Measurements from ENCODE around the gene UBE2I.
A peak's percentile ranks its signal among the peaks of the same experiment; 100 is the strongest.

UBE2I gene

DNA sequence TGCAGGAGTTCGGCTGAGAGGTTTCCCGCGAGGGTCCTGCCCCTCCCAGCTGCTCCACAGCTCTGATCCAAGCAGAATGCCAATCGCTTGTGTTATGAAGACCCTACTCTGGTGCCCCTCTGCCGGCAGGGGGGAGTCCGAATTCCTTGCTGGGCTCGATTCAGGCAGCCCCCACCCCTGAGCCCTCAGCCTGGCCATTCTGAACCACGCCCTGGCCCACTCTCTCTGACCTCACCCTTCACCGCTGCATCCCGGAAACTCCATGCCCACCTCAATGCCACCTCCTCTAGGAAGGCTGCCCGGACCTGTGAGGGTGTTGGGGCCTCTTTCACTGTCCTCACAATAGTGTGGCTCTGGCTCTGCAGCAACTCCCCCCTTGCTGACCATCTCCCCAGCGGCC lies 7.9 kb upstream of the UBE2I start:
- no peaks in the 10 kb centered on the region for H3K9me3 ChIP-seq (ENCODE audit: control insufficient read depth in 2 of 2, low read length in 2 of 2)
- H3K27ac ChIP-seq (ENCODE audit: low read depth in 2 of 2, low read length in 2 of 2): no peak overlapping the region
- H3K4me1 ChIP-seq (ENCODE audit: control insufficient read depth in 2 of 2, insufficient read depth in 2 of 2, low read length in 2 of 2): peaks cover 17 to 20% of the 10 kb centered on the region in 2 donors
- peaks cover 0 to 16% of the 10 kb centered on the region in 2 donors for H3K27me3 ChIP-seq (ENCODE audit: control insufficient read depth in 2 of 2, insufficient read depth in 2 of 2, low read length in 2 of 2)
- H3K9ac ChIP-seq (ENCODE audit: low read depth in 1 of 2, low read length in 2 of 2): no peak overlapping the region
- H3K36me3 ChIP-seq (ENCODE audit: control insufficient read depth in 2 of 2, insufficient read depth in 2 of 2, low read length in 2 of 2): no peaks in the 10 kb centered on the region
- H3K4me3 ChIP-seq (ENCODE audit: low read length in 2 of 2): no peak overlapping the region

DNA sequence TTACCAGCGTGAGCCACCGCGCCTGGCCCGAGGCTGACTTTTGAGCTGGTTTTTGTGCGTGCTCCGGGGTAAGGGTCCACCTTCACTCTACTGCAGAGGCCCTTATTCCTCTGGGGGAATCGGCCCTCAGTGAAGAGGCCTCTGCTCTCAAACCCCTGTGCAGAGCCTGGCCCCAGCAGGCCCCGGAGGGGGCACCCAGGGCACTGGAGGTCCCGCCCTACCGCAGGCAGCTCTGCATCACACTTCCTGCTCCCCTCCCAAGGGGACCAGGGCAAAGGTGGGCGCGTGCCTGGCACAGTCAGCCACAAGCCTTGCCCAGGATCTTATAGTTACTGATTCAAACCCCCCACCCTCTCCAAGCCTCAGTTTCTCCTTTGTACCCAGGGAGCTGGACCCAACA lies 3.6 kb upstream of the UBE2I start:
- H3K27ac ChIP-seq (ENCODE audit: low read depth in 2 of 2, low read length in 2 of 2): no peak overlapping the region
- no peak overlapping the region for H3K9ac ChIP-seq (ENCODE audit: low read depth in 1 of 2, low read length in 2 of 2)
- peaks cover 18 to 19% of the 10 kb centered on the region in 2 donors for H3K4me1 ChIP-seq (ENCODE audit: control insufficient read depth in 2 of 2, insufficient read depth in 2 of 2, low read length in 2 of 2)
- no peaks in the 10 kb centered on the region for H3K27me3 ChIP-seq (ENCODE audit: control insufficient read depth in 2 of 2, insufficient read depth in 2 of 2, low read length in 2 of 2)
- no peak overlapping the region for H3K4me3 ChIP-seq (ENCODE audit: low read length in 2 of 2)
- H3K36me3 ChIP-seq (ENCODE audit: control insufficient read depth in 2 of 2, insufficient read depth in 2 of 2, low read length in 2 of 2): no peaks in the 10 kb centered on the region
- H3K9me3 ChIP-seq (ENCODE audit: control insufficient read depth in 2 of 2, low read length in 2 of 2): no peaks in the 10 kb centered on the region

- Histone ChIP-seq H3K27me3 (ENCODE audit: control insufficient read depth in 2 of 2, insufficient read depth in 2 of 2, low read length in 2 of 2) (no peaks in the 10 kb centered on the region), H3K9ac (ENCODE audit: low read depth in 1 of 2, low read length in 2 of 2) (no peak overlapping the region), H3K36me3 (ENCODE audit: control insufficient read depth in 2 of 2, insufficient read depth in 2 of 2, low read length in 2 of 2) (no peaks in the 10 kb centered on the region), H3K9me3 (ENCODE audit: control insufficient read depth in 2 of 2, low read length in 2 of 2) (no peaks in the 10 kb centered on the region), H3K4me1 (ENCODE audit: control insufficient read depth in 2 of 2, insufficient read depth in 2 of 2, low read length in 2 of 2) (peaks cover 19% of the 10 kb centered on the region in 2 donors), H3K4me3 (ENCODE audit: low read length in 2 of 2) (no peak overlapping the region), H3K27ac (ENCODE audit: low read depth in 2 of 2, low read length in 2 of 2) (no peak overlapping the region)
Measured at GRCh38 chr16:1306334-1306733, 3.1 kb upstream of the UBE2I start.

GRCh38 chr16:1308036-1308976 lies 1.1 kb upstream of the UBE2I start:
- peak overlapping the region; percentile 50 to 67 for H3K4me3 ChIP-seq (ENCODE audit: low read length in 2 of 2)
- no peaks in the 10 kb centered on the region for H3K9me3 ChIP-seq (ENCODE audit: control insufficient read depth in 2 of 2, low read length in 2 of 2)
- peak overlapping the region; percentile 93 to 97 for H3K27ac ChIP-seq (ENCODE audit: low read depth in 2 of 2, low read length in 2 of 2)
- H3K4me1 ChIP-seq (ENCODE audit: control insufficient read depth in 2 of 2, insufficient read depth in 2 of 2, low read length in 2 of 2): peaks cover 28 to 30% of the 10 kb centered on the region in 2 donors
- H3K36me3 ChIP-seq (ENCODE audit: control insufficient read depth in 2 of 2, insufficient read depth in 2 of 2, low read length in 2 of 2): peaks cover 0 to 6% of the 10 kb centered on the region in 2 donors
- peak overlapping the region in 1 of 2 donors; percentile 88 for H3K9ac ChIP-seq (ENCODE audit: low read depth in 1 of 2, low read length in 2 of 2)
- H3K27me3 ChIP-seq (ENCODE audit: control insufficient read depth in 2 of 2, insufficient read depth in 2 of 2, low read length in 2 of 2): no peaks in the 10 kb centered on the region

- Histone ChIP-seq H3K36me3 (ENCODE audit: control insufficient read depth in 2 of 2, insufficient read depth in 2 of 2, low read length in 2 of 2) (peaks cover 10 to 21% of the 10 kb centered on the region in 2 donors), H3K4me1 (ENCODE audit: control insufficient read depth in 2 of 2, insufficient read depth in 2 of 2, low read length in 2 of 2) (peaks cover 23 to 27% of the 10 kb centered on the region in 2 donors), H3K27me3 (ENCODE audit: control insufficient read depth in 2 of 2, insufficient read depth in 2 of 2, low read length in 2 of 2) (no peaks in the 10 kb centered on the region), H3K4me3 (ENCODE audit: low read length in 2 of 2) (peak overlapping the region; percentile 65 to 91), H3K9ac (ENCODE audit: low read depth in 1 of 2, low read length in 2 of 2) (peak overlapping the region; percentile 61 to 73), H3K27ac (ENCODE audit: low read depth in 2 of 2, low read length in 2 of 2) (peak overlapping the region; percentile 38 to 40), H3K9me3 (ENCODE audit: control insufficient read depth in 2 of 2, low read length in 2 of 2) (no peaks in the 10 kb centered on the region)
Measured at GRCh38 chr16:1309888-1310831, 724 bp downstream of the UBE2I start.

DNA sequence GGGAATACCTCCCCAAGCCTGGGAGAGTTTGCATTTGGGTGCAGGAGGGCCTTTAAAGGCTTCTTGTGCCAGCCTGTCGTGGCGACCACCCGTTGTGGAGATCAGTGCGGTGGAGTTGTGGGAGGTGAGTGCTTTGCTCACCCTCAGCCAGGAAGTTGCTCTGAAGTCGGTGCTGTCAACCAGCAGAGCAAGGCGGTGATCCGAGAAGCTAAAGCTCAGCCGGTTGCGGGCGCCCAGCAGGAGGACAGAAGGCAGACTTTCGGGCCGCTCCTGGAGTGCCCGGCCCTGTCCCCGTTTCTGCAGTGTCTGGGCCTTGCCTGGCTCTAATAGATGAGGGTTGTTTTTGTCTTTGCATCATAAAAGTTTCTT lies 1.4 kb downstream of the UBE2I start:
- Histone ChIP-seq H3K36me3 (ENCODE audit: control insufficient read depth in 2 of 2, insufficient read depth in 2 of 2, low read length in 2 of 2) (peaks cover 16 to 27% of the 10 kb centered on the region in 2 donors), H3K4me3 (ENCODE audit: low read length in 2 of 2) (peak overlapping the region; percentile 65 to 91), H3K4me1 (ENCODE audit: control insufficient read depth in 2 of 2, insufficient read depth in 2 of 2, low read length in 2 of 2) (peaks cover 23 to 27% of the 10 kb centered on the region in 2 donors), H3K9ac (ENCODE audit: low read depth in 1 of 2, low read length in 2 of 2) (peak overlapping the region; percentile 61 to 73), H3K27me3 (ENCODE audit: control insufficient read depth in 2 of 2, insufficient read depth in 2 of 2, low read length in 2 of 2) (no peaks in the 10 kb centered on the region), H3K27ac (ENCODE audit: low read depth in 2 of 2, low read length in 2 of 2) (peak overlapping the region in 1 of 2 donors; percentile 40), H3K9me3 (ENCODE audit: control insufficient read depth in 2 of 2, low read length in 2 of 2) (no peaks in the 10 kb centered on the region)

- H3K36me3 ChIP-seq (ENCODE audit: control insufficient read depth in 2 of 2, insufficient read depth in 2 of 2, low read length in 2 of 2): peaks cover 21 to 32% of the 10 kb centered on the region in 2 donors
- peak overlapping the region; percentile 61 to 73 for H3K9ac ChIP-seq (ENCODE audit: low read depth in 1 of 2, low read length in 2 of 2)
- peaks cover 23 to 27% of the 10 kb centered on the region in 2 donors for H3K4me1 ChIP-seq (ENCODE audit: control insufficient read depth in 2 of 2, insufficient read depth in 2 of 2, low read length in 2 of 2)
- peak overlapping the region; percentile 65 to 91 for H3K4me3 ChIP-seq (ENCODE audit: low read length in 2 of 2)
- no peaks in the 10 kb centered on the region for H3K27me3 ChIP-seq (ENCODE audit: control insufficient read depth in 2 of 2, insufficient read depth in 2 of 2, low read length in 2 of 2)
- H3K27ac ChIP-seq (ENCODE audit: low read depth in 2 of 2, low read length in 2 of 2): no peak overlapping the region
- H3K9me3 ChIP-seq (ENCODE audit: control insufficient read depth in 2 of 2, low read length in 2 of 2): no peaks in the 10 kb centered on the region
Measured at GRCh38 chr16:1311212-1311737, 1.8 kb downstream of the UBE2I start.

DNA sequence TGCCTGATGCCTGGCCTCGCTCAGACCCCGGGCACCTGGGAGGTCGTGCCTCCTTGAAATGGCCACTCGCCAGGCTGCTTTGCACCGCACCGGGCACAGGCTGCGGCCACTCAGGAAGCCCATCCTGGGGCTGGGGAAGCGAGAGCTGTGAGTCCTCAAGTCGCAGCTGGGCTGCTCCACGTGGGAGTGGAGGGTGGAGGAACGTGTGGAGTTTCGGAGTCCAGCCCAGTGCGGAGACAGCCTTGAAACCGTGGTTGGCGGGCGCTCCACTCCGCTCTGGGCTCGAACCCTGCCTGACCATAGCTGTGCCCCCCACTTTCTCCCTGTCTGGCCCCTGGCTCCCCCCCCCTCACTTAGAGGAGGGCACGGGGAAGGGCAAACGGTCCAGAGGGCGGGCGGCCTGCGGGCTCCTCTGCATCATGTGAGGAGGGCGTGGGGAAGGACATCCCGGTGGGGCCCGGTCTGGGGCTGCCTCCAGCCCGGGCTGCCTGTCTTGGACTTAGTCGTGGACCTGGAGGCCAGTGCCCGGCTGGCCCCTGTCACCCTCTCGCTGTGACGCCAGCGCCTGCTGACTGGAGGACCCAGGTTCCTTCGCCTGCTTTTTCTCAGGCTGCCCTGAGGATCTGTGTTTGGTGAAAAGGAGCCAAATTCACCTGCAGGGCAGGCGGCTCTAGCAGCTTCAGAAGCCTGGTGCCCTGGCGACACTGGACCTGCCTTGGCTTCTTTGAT lies 2.5 kb downstream of the UBE2I start:
- H3K4me3 ChIP-seq (ENCODE audit: low read length in 2 of 2): peak overlapping the region; percentile 65 to 91
- H3K27me3 ChIP-seq (ENCODE audit: control insufficient read depth in 2 of 2, insufficient read depth in 2 of 2, low read length in 2 of 2): no peaks in the 10 kb centered on the region
- H3K4me1 ChIP-seq (ENCODE audit: control insufficient read depth in 2 of 2, insufficient read depth in 2 of 2, low read length in 2 of 2): peaks cover 23 to 27% of the 10 kb centered on the region in 2 donors
- H3K36me3 ChIP-seq (ENCODE audit: control insufficient read depth in 2 of 2, insufficient read depth in 2 of 2, low read length in 2 of 2): peaks cover 25 to 38% of the 10 kb centered on the region in 2 donors
- H3K9me3 ChIP-seq (ENCODE audit: control insufficient read depth in 2 of 2, low read length in 2 of 2): no peaks in the 10 kb centered on the region
- peak overlapping the region; percentile 61 to 73 for H3K9ac ChIP-seq (ENCODE audit: low read depth in 1 of 2, low read length in 2 of 2)
- H3K27ac ChIP-seq (ENCODE audit: low read depth in 2 of 2, low read length in 2 of 2): no peak overlapping the region

GRCh38 chr16:1312467-1312816 lies 3.0 kb downstream of the UBE2I start:
- Histone ChIP-seq H3K27me3 (ENCODE audit: control insufficient read depth in 2 of 2, insufficient read depth in 2 of 2, low read length in 2 of 2) (no peaks in the 10 kb centered on the region), H3K4me3 (ENCODE audit: low read length in 2 of 2) (peak overlapping the region in 1 of 2 donors; percentile 13), H3K9ac (ENCODE audit: low read depth in 1 of 2, low read length in 2 of 2) (no peak overlapping the region), H3K9me3 (ENCODE audit: control insufficient read depth in 2 of 2, low read length in 2 of 2) (no peaks in the 10 kb centered on the region), H3K4me1 (ENCODE audit: control insufficient read depth in 2 of 2, insufficient read depth in 2 of 2, low read length in 2 of 2) (peaks cover 23 to 27% of the 10 kb centered on the region in 2 donors), H3K36me3 (ENCODE audit: control insufficient read depth in 2 of 2, insufficient read depth in 2 of 2, low read length in 2 of 2) (peaks cover 29 to 44% of the 10 kb centered on the region in 2 donors), H3K27ac (ENCODE audit: low read depth in 2 of 2, low read length in 2 of 2) (no peak overlapping the region)

All from mucosa of rectum (tissue), 2 donors.